HEK293T (cell line): Measurements from ENCODE around the gene SIDT2.

Experiments used
- ARNT ChIP-seq: fragments of 450-650 bp; IDR thresholded peaks from 2 replicates; pipeline ENCODE4 v1.6.1; 2017; ENCODE audit warnings: mild to moderate bottlenecking
- FOXK2 ChIP-seq: fragments of 450-650 bp; IDR thresholded peaks from 2 replicates; pipeline ENCODE4 v1.6.1; 2016; ENCODE audit warnings: mild to moderate bottlenecking
- FOXM1 ChIP-seq: fragments of 450-650 bp; IDR thresholded peaks from 2 replicates; pipeline ENCODE4 v1.6.1; 2017; ENCODE audit warnings: mild to moderate bottlenecking, borderline replicate concordance
- HDGF ChIP-seq: fragments of 450-650 bp; IDR thresholded peaks from 2 replicates; pipeline ENCODE4 v1.6.1; 2017; ENCODE audit warnings: antibody characterized with exemption, borderline replicate concordance
- L3MBTL2 ChIP-seq: fragments of 450-650 bp; conservative IDR thresholded peaks from 2 replicates; pipeline ENCODE4 v1.6.1; 2016; ENCODE audit warnings: mild to moderate bottlenecking
- NFRKB ChIP-seq: fragments of 450-650 bp; IDR thresholded peaks from 2 replicates; pipeline ENCODE4 v1.6.1; 2016; ENCODE audit warnings: mild to moderate bottlenecking, moderate library complexity
- SP1 ChIP-seq: fragments of 450-650 bp; IDR thresholded peaks from 2 replicates; pipeline ENCODE4 v1.6.1; 2017
- TARDBP ChIP-seq: fragments of 450-650 bp; IDR thresholded peaks from 2 replicates; pipeline ENCODE4 v1.6.1; 2016
- ZNF384 ChIP-seq: fragments of 450-650 bp; IDR thresholded peaks from 2 replicates; pipeline ENCODE4 v1.6.1; 2016
- TF ChIP-seq, protein P1 (sequence below): fragments of 450-650 bp; IDR thresholded peaks from 2 replicates; pipeline ENCODE4 v1.6.1; 2016

DNA sequence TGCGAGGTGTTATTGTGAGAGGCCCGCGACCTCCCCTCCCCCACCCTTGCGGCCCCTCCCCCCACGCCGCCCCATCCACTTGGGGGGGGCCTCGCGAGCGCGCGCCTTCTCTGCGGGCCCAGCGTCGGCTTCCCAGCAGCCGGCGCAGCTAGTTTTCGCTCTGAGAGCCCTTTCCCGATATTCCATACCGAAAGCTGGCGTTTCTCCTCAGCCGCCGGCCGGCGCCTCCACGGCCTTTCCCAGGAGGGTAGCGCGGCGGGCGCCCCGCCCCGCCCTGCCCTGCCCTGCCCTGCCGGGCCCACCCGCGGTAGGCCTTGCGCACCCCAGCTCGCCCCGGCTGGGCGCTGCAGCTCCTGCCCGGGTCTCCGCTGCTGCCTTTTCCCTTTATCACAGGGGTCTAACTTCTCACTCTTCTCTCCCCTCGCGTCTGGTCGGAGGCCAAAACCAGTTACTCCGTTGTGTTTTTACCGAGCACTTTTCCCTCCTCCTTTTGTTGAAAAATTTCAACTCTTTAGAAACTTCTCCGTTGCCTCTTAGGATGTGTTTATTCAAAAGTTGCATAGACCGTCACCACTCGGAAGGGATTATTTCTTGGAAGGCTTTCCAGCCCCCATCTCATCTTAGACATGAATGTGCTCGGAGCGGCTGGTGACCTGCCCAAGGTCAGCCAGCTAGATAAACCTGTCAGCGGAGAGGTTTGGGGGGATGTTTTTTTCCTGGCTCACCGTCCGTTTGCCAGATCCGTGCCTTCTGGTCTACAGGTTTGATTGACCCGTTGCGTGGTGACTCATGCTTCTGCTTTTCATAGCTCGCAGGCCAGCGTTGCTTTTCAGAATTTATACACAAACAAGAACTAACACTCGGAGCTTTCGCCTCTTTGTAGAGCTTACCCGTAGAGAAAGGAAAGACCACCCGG is 33.8 kb upstream of the SIDT2 start:
- TF ChIP-seq L3MBTL2 (no peak), FOXK2 (no peak), FOXM1 (peak; percentile 23; the same call in 1 of the 2 replicates), SP1 (no peak), NFRKB (no peak), TARDBP (no peak), ZNF384 (no peak), ARNT (no peak), HDGF (no peak)
- TF ChIP-seq, protein P1, sequence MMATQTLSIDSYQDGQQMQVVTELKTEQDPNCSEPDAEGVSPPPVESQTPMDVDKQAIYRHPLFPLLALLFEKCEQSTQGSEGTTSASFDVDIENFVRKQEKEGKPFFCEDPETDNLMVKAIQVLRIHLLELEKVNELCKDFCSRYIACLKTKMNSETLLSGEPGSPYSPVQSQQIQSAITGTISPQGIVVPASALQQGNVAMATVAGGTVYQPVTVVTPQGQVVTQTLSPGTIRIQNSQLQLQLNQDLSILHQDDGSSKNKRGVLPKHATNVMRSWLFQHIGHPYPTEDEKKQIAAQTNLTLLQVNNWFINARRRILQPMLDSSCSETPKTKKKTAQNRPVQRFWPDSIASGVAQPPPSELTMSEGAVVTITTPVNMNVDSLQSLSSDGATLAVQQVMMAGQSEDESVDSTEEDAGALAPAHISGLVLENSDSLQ, result no peak
